HL-60 (cell line): ENCODE data around the gene SMG6.

ENCODE experiments used
- CTCF ChIP-seq: IDR thresholded peaks from one replicate; pipeline ENCODE4 v1.5.1; 2011; ENCODE audit warnings: low read length, control low read depth, inconsistent platforms; ENCODE audit not compliant: insufficient read depth
- GABPA ChIP-seq: IDR thresholded peaks from 2 replicates; pipeline ENCODE4 v1.6.1; 2012; ENCODE audit warnings: low read depth
- POLR2AphosphoS5 ChIP-seq: IDR thresholded peaks from 2 replicates; pipeline ENCODE4 v1.6.1; 2012; ENCODE audit warnings: low read depth
- TF ChIP-seq, protein P1 (sequence below): IDR thresholded peaks from 2 replicates; pipeline ENCODE4 v1.6.1; 2012; ENCODE audit warnings: low read depth; ENCODE audit not compliant: insufficient replicate concordance

GRCh38 chr17:2034806-2035540, 268.6 kb downstream of the SMG6 start:
- TF ChIP-seq POLR2AphosphoS5: no peak
- TF ChIP-seq, protein P1, sequence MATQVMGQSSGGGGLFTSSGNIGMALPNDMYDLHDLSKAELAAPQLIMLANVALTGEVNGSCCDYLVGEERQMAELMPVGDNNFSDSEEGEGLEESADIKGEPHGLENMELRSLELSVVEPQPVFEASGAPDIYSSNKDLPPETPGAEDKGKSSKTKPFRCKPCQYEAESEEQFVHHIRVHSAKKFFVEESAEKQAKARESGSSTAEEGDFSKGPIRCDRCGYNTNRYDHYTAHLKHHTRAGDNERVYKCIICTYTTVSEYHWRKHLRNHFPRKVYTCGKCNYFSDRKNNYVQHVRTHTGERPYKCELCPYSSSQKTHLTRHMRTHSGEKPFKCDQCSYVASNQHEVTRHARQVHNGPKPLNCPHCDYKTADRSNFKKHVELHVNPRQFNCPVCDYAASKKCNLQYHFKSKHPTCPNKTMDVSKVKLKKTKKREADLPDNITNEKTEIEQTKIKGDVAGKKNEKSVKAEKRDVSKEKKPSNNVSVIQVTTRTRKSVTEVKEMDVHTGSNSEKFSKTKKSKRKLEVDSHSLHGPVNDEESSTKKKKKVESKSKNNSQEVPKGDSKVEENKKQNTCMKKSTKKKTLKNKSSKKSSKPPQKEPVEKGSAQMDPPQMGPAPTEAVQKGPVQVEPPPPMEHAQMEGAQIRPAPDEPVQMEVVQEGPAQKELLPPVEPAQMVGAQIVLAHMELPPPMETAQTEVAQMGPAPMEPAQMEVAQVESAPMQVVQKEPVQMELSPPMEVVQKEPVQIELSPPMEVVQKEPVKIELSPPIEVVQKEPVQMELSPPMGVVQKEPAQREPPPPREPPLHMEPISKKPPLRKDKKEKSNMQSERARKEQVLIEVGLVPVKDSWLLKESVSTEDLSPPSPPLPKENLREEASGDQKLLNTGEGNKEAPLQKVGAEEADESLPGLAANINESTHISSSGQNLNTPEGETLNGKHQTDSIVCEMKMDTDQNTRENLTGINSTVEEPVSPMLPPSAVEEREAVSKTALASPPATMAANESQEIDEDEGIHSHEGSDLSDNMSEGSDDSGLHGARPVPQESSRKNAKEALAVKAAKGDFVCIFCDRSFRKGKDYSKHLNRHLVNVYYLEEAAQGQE: no peak
- no peak for TF ChIP-seq CTCF
- no peak for TF ChIP-seq GABPA
